ENCODE data around the gene SIPA1. TPM values are rescaled to one million over a fixed set of nuclear protein-coding genes. Genes with fewer than 3 reads are reported as not detected.

SIPA1 gene
- total and polyA plus RNA-seq, 9 of the 15 experiments (the other 6 are each of a cell fraction or from before 2014, with no cell fraction given): 0.25 to 85.8 (median 16.8) TPM

- TF ChIP-seq ZNF384 (IDR thresholded peaks at IDR 0.05; ENCODE audit: low read depth, low read length) (no peak), ZNF253 (CRISPR knock-in tag; conservative IDR thresholded peaks at IDR 0.05) (no peak), UBTF (IDR thresholded peaks at IDR 0.05; ENCODE audit: borderline replicate concordance in 1 of 2, low read depth in 2 of 2, low read length in 2 of 2) (no peak), ZNF449 (CRISPR knock-in tag; IDR thresholded peaks at IDR 0.05) (no peak), NCOA2 (IDR thresholded peaks at IDR 0.05; ENCODE audit: partially characterized antibody in 2 of 2) (no peak), ZNF239 (CRISPR knock-in tag; IDR thresholded peaks at IDR 0.05) (no peak), SUPT5H (IDR thresholded peaks at IDR 0.05) (peak; percentile 80), FOXP1 (CRISPR knock-in tag; IDR thresholded peaks at IDR 0.05) (no peak), ARID1B (IDR thresholded peaks at IDR 0.05) (peak; percentile 30; the same call in 1 of the 2 replicates), CHD4 (IDR thresholded peaks at IDR 0.05; ENCODE audit: insufficient read depth, insufficient replicate concordance, low read depth, low read length, poor library complexity, severe bottlenecking) (no peak), ATF6 (CRISPR knock-in tag; IDR thresholded peaks at IDR 0.05) (no peak), MCM5 (IDR thresholded peaks at IDR 0.05; ENCODE audit: low read depth) (no peak), ERF (CRISPR knock-in tag; IDR thresholded peaks at IDR 0.05) (peak; percentile 84; the same call in 1 of the 2 replicates), EZH2 (IDR thresholded peaks at IDR 0.05; ENCODE audit: borderline replicate concordance, low read depth, low read length) (no peak), HDGF (IDR thresholded peaks at IDR 0.05) (no peak), RFX5 (IDR thresholded peaks at IDR 0.05; ENCODE audit: low read depth, low read length) (no peak), HLTF (IDR thresholded peaks at IDR 0.05) (peak; percentile 41; the same call in 1 of the 2 replicates), MXI1 (IDR thresholded peaks at IDR 0.05; ENCODE audit: low read depth, low read length) (no peak), PURB (CRISPR knock-in tag; IDR thresholded peaks at IDR 0.05; ENCODE audit: low read depth) (no peak), GTF2F1 (IDR thresholded peaks at IDR 0.05; ENCODE audit: low read depth, low read length) (no peak), PHF20 (IDR thresholded peaks at IDR 0.05; ENCODE audit: partially characterized antibody) (peak; percentile 42), ZKSCAN8 (CRISPR knock-in tag; IDR thresholded peaks at IDR 0.05) (no peak), ELF1 (tag; IDR thresholded peaks at IDR 0.05) (peak; percentile 79), ZNF699 (CRISPR knock-in tag; IDR thresholded peaks at IDR 0.05; ENCODE audit: insufficient replicate concordance) (no peak), KLF13 (tag; IDR thresholded peaks at IDR 0.05; ENCODE audit: borderline replicate concordance, low read depth) (no peak)
Measured at GRCh38 chr11:65652511-65653228, 14.8 kb downstream of the SIPA1 start (continued).
